KOPT-K1 (cell line): ENCODE results near the gene ULBP2.

Source experiments
- H3K27ac ChIP-seq: fragments of 200-600 bp; sonication (generic); 2 replicates; pipeline ENCODE4 v1.5.1; 2016; ENCODE audit warnings: antibody characterized with exemption, mild to moderate bottlenecking, low read depth, low read length; ENCODE audit not compliant: poor library complexity, severe bottlenecking
- H3K36me3 ChIP-seq: fragments of 200-600 bp; sonication (generic); 2 replicates; pipeline ENCODE4 v1.5.1; 2017; ENCODE audit warnings: antibody characterized with exemption, mild to moderate bottlenecking, low read length, moderate library complexity; ENCODE audit not compliant: insufficient read depth
- H3K9me3 ChIP-seq: fragments of 200-600 bp; sonication (generic); 2 replicates; pipeline ENCODE4 v1.5.1; 2017; ENCODE audit warnings: antibody characterized with exemption, low read length, mild to moderate bottlenecking; ENCODE audit not compliant: insufficient read depth, poor library complexity, severe bottlenecking

ULBP2 gene

DNA sequence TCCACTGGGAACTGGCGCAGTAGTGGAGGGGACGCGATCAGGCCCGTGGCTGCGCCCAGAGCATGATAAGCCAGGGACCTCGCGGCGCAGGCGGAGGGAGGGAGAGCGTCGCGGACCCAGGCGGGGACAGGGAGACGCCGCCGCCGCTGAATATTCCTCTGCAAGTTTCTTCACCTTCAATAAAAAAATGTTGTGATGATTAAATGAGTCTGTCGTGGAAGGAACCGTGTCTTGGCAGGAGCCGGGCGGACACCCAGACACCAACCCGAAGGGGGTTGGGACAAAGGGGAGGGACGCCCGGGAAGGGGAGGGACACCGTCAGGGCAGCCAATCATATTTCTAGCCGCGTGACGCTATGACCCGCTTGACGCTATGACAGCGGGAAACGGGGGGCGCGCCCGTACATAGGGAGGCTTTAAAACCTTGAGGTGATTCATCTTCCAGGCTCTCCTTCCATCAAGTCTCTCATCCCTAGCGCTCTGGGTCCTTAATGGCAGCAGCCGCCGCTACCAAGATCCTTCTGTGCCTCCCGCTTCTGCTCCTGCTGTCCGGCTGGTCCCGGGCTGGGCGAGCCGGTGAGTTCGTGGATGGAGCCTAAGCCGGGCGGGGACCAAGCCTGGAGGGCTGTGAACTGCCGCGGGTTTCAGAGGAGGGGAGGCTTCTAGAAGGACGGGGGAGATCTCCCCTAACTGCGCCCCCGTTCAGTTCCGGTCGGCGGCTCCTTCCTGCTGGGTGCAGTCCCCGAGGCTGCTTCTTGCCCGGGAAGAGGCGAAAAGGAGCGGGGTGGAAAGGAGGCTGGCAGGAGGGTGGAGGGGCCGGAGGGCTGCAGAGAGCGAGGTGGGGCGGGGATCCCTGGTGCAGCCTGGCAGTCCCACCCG is at the start of gene ULBP2:
Gene ULBP2 (plus strand): TSS at position 432 of the 878 bp plus-strand sequence. CDS start 59 bp downstream, at position 491.
- Histone ChIP-seq H3K9me3 (no peaks in the 10 kb centered on the region), H3K36me3 (no peaks in the 10 kb centered on the region), H3K27ac (peak within 1 kb of the TSS; percentile 25)

GRCh38 chr6:149895048-149895590 is 46.7 kb upstream of the ULBP2 start:
- Histone ChIP-seq H3K9me3 (no peaks in the 10 kb centered on the region), H3K27ac (peak overlapping the region; percentile 35), H3K36me3 (no peaks in the 10 kb centered on the region)

GRCh38 chr6:149895833-149896271 is 46.0 kb upstream of the ULBP2 start:
- no peaks in the 10 kb centered on the region for H3K36me3 ChIP-seq
- H3K27ac ChIP-seq, result peak overlapping the region; percentile 35

DNA sequence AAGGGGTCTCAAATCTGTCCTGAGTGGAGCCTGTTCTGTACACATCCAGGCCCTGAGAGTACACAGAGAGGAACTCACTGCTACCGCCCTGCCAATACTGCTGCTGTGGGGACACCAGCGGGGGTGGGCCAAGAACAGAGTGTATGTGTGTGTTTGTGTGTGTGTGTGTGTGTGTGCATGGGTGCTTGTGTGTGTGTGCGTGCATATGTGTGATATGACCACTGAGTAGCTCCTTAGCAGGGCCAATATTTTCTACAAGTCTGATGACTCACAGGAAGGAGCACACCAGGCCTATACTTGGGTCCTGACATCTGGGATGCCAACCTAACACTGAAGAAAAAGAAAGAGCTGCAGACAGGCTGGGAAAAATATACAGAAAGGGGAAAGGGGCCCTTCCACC is 45.3 kb upstream of the ULBP2 start:
- Histone ChIP-seq H3K36me3 (no peaks in the 10 kb centered on the region), H3K27ac (peak overlapping the region; percentile 35), H3K9me3 (no peaks in the 10 kb centered on the region)

More at GRCh38 chr6:149895833-149896271, 46.0 kb upstream of the ULBP2 start:
- H3K9me3 ChIP-seq, result no peaks in the 10 kb centered on the region

DNA sequence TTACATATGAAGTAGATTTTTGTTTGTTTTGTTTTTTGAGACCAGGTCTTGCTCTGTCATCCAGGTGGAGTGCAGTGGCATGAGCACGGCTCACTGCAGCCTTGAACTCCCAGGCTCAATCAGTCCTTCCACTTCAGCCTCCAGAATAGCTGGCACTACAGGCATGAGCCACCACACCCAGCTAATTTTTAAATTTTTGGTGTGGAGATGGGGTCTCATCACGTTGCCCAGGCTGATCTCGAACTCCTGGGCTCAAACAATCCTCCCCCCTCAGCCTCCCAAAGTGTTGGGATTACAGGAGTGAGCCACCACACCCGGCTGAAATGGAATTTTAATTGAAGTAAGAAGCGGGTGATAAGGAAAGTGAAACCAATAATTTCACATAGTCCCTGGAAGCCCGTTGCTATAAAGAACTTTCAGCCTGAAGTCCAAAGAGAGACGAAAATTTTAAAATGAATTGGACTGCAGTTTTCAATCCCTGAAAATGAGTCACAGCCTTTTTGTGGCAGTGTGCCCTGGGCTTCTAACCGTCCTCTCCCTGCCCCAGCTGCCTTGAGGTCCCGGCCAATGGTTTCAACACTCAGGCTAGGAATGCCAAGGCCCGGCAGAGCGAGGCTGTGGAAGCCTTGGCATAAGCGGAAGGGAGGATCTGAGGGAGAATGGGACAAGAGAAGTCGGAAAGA is 44.7 kb upstream of the ULBP2 start:
- Histone ChIP-seq H3K9me3 (no peaks in the 10 kb centered on the region), H3K27ac (peak overlapping the region; percentile 35), H3K36me3 (no peaks in the 10 kb centered on the region)

DNA sequence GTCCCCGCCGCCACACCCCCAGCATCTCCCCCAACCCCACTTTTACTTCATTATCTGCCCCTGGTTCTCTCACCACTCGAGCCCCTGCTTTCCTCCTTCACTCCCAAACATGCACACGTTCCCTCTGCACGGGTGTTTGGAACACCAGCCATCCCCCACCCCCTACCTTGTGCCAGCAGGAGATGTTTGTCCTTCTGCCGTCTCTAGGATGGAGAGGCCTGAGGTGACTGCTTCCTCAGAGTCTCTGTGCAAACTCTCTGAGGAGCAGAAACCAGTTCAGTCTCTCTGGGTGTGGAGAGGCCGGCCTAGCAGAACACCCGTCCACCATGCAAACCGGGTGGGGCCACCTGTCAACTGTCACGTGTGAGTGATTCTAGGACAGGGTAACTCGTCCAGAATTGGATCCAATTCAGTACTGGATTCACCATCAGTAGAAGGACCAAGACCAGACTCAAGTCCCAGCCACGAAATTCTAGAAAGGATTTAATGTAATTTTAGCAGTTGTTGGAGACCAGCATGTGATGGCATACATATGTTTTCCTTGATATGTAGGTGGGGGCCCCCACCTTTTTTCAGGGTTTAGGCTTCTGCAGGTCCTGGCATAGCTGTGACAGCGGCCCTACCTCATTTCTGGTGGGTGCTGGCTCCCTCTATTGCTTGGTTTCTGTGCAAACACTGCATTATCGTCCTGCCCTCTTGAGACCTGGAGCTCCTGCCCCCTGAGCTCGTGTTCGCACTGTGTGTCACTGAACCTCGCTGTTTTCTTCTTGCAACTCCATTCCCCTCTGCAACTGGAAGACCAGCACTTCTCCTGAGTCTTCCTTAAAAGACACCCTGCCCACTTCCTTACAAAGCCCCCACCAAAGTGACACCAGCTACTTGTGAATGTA is 43.7 kb upstream of the ULBP2 start, which contains the start of gene RAET1E:
Gene RAET1E (minus strand): TSS at position 259 of the 890 bp plus-strand sequence. CDS start 7,212 bp downstream, outside the sequence.
- Histone ChIP-seq H3K36me3 (no peaks in the 10 kb centered on the region), H3K27ac (peak within 1 kb of the TSS; percentile 35), H3K9me3 (no peaks in the 10 kb centered on the region)

DNA sequence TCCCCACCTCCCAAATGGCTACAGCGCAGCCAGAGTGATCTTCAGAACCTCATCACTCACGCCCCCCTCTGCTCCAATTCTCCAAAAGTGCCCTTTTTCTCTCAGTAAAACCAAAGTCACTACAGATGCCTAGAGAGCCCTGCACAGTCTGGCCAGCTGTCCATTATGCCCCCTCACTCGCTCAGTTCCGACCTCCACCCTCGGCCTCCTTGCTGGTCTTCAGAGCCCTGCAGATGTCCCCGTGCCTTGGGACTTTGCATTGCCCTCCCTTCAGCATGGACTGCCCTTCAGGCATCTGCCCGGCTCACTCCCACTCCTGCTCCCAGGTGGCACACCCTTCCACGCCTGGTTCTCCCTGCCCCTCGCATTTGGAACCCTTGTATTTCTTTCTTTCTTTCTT is 42.8 kb upstream of the ULBP2 start:
- Histone ChIP-seq H3K27ac (no peak overlapping the region), H3K36me3 (no peaks in the 10 kb centered on the region), H3K9me3 (no peaks in the 10 kb centered on the region)

- Histone ChIP-seq H3K27ac (no peak overlapping the region), H3K9me3 (no peaks in the 10 kb centered on the region), H3K36me3 (no peaks in the 10 kb centered on the region)
Observed at GRCh38 chr6:149899486-149899885, 42.3 kb upstream of the ULBP2 start.

GRCh38 chr6:149899926-149900619 is 41.7 kb upstream of the ULBP2 start:
- Histone ChIP-seq H3K9me3 (no peaks in the 10 kb centered on the region), H3K36me3 (no peaks in the 10 kb centered on the region), H3K27ac (no peak overlapping the region)

GRCh38 chr6:149900620-149901443 is 41.0 kb upstream of the ULBP2 start:
- Histone ChIP-seq H3K27ac (no peak overlapping the region), H3K36me3 (no peaks in the 10 kb centered on the region), H3K9me3 (no peaks in the 10 kb centered on the region)

DNA sequence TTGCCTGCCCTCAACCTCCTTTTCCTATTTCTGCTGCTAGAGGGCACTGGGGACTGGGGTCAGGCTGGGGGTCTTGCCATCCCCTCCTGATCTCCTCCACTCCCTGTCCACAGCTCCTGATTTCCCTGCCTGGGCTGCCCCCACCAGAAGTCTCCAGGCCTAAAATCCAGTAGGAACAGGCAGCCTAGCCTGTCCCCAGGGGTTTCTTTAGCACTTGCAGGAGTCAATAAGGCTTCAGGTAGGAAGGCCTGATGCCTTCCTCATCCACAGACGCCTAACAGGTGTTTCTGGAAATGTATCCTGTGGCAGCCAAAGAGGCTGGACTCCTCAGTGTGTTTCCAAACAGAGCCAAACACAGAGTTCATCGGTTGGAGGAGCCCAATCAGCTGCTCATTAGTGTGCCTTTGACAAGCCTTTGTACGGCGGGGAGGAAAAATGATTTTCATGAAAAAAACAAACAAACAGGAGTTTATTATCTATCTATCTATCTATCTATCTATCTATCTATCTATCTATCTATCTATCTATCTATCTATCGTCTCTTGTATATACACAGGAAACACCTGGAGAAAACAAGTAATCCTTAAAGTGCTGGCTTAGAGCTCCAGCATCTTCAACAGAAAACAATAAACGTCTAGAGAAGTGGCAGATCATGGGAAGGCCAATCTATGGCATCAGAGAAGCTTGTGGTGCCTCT is 40.2 kb upstream of the ULBP2 start:
- Histone ChIP-seq H3K27ac (no peak overlapping the region), H3K9me3 (no peaks in the 10 kb centered on the region), H3K36me3 (no peaks in the 10 kb centered on the region)

GRCh38 chr6:149903938-149904611 is 37.7 kb upstream of the ULBP2 start:
- Histone ChIP-seq H3K27ac (no peak overlapping the region), H3K36me3 (no peaks in the 10 kb centered on the region), H3K9me3 (peaks cover 19% of the 10 kb centered on the region)
